ENCODE data around the gene ZMYM2.

- TF ChIP-seq POLR2A (IDR thresholded peaks at IDR 0.05) = no peak
- no peak for TF ChIP-seq CTCF (IDR thresholded peaks at IDR 0.05)
- TF ChIP-seq POLR2AphosphoS5 (IDR thresholded peaks at IDR 0.05) = no peak
Measured at GRCh38 chr13:20049558-20050473, 91.3 kb downstream of the ZMYM2 start.

Data from suprapubic skin (tissue), 4 donors.